Transverse colon (tissue), 4 donors: Measurements from ENCODE around the gene BCL2L15. TPM values are rescaled to one million over a fixed set of nuclear protein-coding genes. Genes with fewer than 3 reads are reported as not detected.

Experiments used
- DNase-seq: peaks from one replicate; pipeline ENCODE4 v3.0.0-alpha.2; 2019
- H3K27ac ChIP-seq, 4 donors: fragments of 200-600 bp; sonication (generic); 2 replicates each; pipeline ENCODE4 v1.5.1; 2016 to 2018; ENCODE audit warnings: inconsistent platforms in 4 of 4
- H3K27me3 ChIP-seq: fragments of 200-600 bp; sonication (generic); 2 replicates; pipeline ENCODE4 v1.5.1; 2017; ENCODE audit warnings: inconsistent platforms
- H3K36me3 ChIP-seq, 4 donors: fragments of 200-600 bp; sonication (generic); 2 replicates each; pipeline ENCODE4 v1.5.1; 2017 to 2019; ENCODE audit warnings: inconsistent platforms in 4 of 4
- H3K4me1 ChIP-seq, 4 donors: fragments of 200-600 bp; sonication (generic); 2 replicates each; pipeline ENCODE4 v1.5.1; 2017 to 2020; ENCODE audit warnings: inconsistent platforms in 4 of 4
- H3K4me3 ChIP-seq, 4 donors: fragments of 200-600 bp; sonication (generic); 1 replicate in 1 of 4; 2 replicates in 3 of 4; pipeline versions ENCODE4 v1.5.1 to v1.6.1; 2017 to 2019; ENCODE audit warnings: inconsistent platforms in 4 of 4
- H3K9me3 ChIP-seq, 2 donors: fragments of 200-600 bp; sonication (generic); 2 replicates each; pipeline ENCODE4 v1.5.1; 2017 to 2019; ENCODE audit warnings: inconsistent platforms in 2 of 2
- CTCF ChIP-seq, 5 experiments: fragments of 200-600 bp in 3 of 5; fragments of 450-650 bp in 2 of 5; sonication (generic) in 3 of 5; IDR thresholded peaks; 1 replicate in 2 of 5; 2 replicates in 3 of 5; pipeline ENCODE4 v1.5.1; 2016 to 2017; ENCODE audit warnings: antibody characterized with exemption in 5 of 5, inconsistent platforms in 3 of 5, mild to moderate bottlenecking in 2 of 5, moderate library complexity in 1 of 5
- EP300 ChIP-seq: sonication (generic); formaldehyde crosslinking; IDR thresholded peaks from one replicate; pipeline ENCODE4 v1.6.1; 2017; ENCODE audit warnings: antibody characterized with exemption, low read depth
- POLR2A ChIP-seq: fragments of 450-650 bp; IDR thresholded peaks from one replicate; pipeline ENCODE4 v1.6.1; 2016; ENCODE audit warnings: antibody characterized with exemption, mild to moderate bottlenecking, moderate library complexity
- POLR2AphosphoS5 ChIP-seq, 3 donors: sonication (generic); formaldehyde crosslinking; IDR thresholded peaks; one replicate each; pipeline ENCODE4 v1.6.1; 2016; ENCODE audit warnings: antibody characterized with exemption in 3 of 3
- WGBS, 2 donors: methylation state at CpG; one replicate each; pipeline ENCODE4 v1.1.5; 2018; ENCODE audit warnings: low coverage in 1 of 2; 5-methylcytosine and 5-hydroxymethylcytosine counted together
- in situ Hi-C, 4 donors: fragments of 200-750 bp; cut with MboI; loops; one replicate each; pipeline versions ENCODE4 v1.15.0 to v1.15.1; 2017; ENCODE audit warnings: low sequenced_read_pairs in 3 of 4, low pct_ligation_motif_present in 1 of 4, low pct_unique_long_range_greater_than_20kb in 1 of 4
- intact Hi-C: fragments of 100-400 bp; cut with DNase I; formaldehyde crosslinking; loops from one replicate; pipeline ENCODE4 v1.15.1; 2023; ENCODE audit warnings: low total_unique reads
- total RNA-seq, 4 donors: library from RNA; depleted of rRNA; stranded (reverse); fragments of >200 nt; gene quantifications; one replicate each; pipeline ENCODE4 v1.1.0, GENCODE V29; 2016

BCL2L15 gene
- total RNA-seq, 4 donors from 2014 or later = 51.3 to 584 (median 89.3) TPM

GRCh38 chr1:113913887-113914664 lies 26.7 kb upstream of the BCL2L15 start:
- TF ChIP-seq POLR2A (no peak), CTCF (IDR thresholded peaks at IDR 0.05) (no peak), POLR2AphosphoS5 (IDR thresholded peaks at IDR 0.05) (no peak), EP300 (no peak)
- intact Hi-C loops = no loop called here
- no peak for DNase-seq

DNA sequence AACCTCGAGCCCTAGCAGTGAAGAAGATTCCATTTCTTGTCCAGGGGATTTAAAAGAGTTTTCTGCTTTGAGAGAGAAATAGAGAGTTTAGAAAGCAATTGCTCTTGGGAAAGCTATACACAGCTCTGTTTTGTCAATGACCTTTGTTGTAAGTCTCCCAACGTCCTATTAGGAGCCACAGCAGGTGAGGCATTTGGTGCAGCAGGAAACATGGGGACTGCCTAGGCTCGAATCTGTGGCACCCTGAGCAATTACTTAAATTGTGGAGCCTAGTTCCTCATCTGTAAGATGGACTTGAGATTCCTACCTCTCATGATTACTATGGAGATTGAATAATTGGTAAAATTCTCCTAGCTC lies 25.9 kb upstream of the BCL2L15 start:
- in situ Hi-C loops = no loop called here
- peak overlapping the region; percentile 58 to 71 (median 64) for H3K27ac ChIP-seq

More at GRCh38 chr1:113913887-113914664, 26.7 kb upstream of the BCL2L15 start:
- 89 to 93% methylated on average over 1 to 5 of the region's 5 CpGs for WGBS, 2 donors
- Histone ChIP-seq H3K36me3 (peaks cover 0 to 7% (median 0%) of the 10 kb centered on the region in 4 donors), H3K27ac (no peak overlapping the region), H3K4me3 (no peak overlapping the region), H3K27me3 (no peaks in the 10 kb centered on the region), H3K9me3 (no peaks in the 10 kb centered on the region), H3K4me1 (peaks cover 0 to 10% (median 8%) of the 10 kb centered on the region in 4 donors)
- in situ Hi-C loops = no loop called here

DNA sequence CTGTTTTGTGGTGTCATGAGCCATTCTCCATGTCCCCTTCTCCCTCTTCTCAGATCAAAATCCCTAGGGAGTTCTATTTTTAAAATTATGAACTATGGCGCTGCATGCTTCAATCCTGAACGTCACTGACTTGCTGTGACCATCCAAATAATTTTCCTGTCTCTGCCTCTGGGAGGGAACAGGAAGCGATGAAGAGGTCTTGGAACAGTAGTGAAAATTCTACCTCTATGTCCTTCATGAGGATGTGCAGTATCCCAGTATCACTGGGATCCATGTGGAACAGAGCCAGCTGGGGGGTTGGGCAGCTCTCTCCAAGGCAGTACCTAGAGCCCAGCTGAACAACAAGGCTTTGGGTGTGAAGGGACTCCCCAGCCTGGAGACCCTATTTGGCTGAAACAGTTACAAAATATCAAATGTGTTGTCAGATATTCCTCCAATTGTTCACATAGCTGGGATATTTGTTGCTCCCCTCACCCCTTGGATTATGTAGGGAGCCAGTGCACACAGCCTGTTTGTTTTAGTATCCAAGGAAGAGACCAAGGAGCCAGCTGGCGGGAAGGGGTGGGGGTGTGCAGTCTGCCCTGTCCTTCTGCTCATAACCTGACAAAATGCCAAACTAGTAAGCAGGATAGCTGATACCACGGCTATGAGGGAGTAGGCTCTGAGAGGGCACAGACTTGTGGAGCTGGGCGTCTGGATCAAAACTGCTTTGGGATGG lies 25.4 kb upstream of the BCL2L15 start:
- no peak for DNase-seq
- 58 to 60% methylated on average over 4 to 6 of the region's 6 CpGs for WGBS, 2 donors
- H3K36me3 ChIP-seq = peaks cover 0 to 7% (median 0%) of the 10 kb centered on the region in 4 donors
- intact Hi-C loops = no loop called here
- H3K9me3 ChIP-seq = no peaks in the 10 kb centered on the region
- in situ Hi-C loops = no loop called here
- no peaks in the 10 kb centered on the region for H3K27me3 ChIP-seq
- TF ChIP-seq POLR2AphosphoS5 (IDR thresholded peaks at IDR 0.05) (no peak), CTCF (IDR thresholded peaks at IDR 0.05) (no peak), POLR2A (no peak), EP300 (no peak)
- H3K4me3 ChIP-seq = no peak overlapping the region
- H3K27ac ChIP-seq = peak overlapping the region; percentile 58 to 71 (median 64)
- peaks cover 0 to 10% (median 8%) of the 10 kb centered on the region in 4 donors for H3K4me1 ChIP-seq

More for the DNA sequence above, 25.9 kb upstream of the BCL2L15 start:
- intact Hi-C loops = no loop called here
- Histone ChIP-seq H3K36me3 (peaks cover 0 to 7% (median 0%) of the 10 kb centered on the region in 4 donors), H3K4me1 (peaks cover 0 to 10% (median 8%) of the 10 kb centered on the region in 4 donors), H3K9me3 (no peaks in the 10 kb centered on the region), H3K4me3 (no peak overlapping the region), H3K27me3 (no peaks in the 10 kb centered on the region)
- 61 to 63% methylated on average over 1 to 3 of the region's 3 CpGs for WGBS, 2 donors
- no peak for DNase-seq
- TF ChIP-seq POLR2AphosphoS5 (IDR thresholded peaks at IDR 0.05) (no peak), CTCF (IDR thresholded peaks at IDR 0.05) (no peak), POLR2A (no peak), EP300 (no peak)

DNA sequence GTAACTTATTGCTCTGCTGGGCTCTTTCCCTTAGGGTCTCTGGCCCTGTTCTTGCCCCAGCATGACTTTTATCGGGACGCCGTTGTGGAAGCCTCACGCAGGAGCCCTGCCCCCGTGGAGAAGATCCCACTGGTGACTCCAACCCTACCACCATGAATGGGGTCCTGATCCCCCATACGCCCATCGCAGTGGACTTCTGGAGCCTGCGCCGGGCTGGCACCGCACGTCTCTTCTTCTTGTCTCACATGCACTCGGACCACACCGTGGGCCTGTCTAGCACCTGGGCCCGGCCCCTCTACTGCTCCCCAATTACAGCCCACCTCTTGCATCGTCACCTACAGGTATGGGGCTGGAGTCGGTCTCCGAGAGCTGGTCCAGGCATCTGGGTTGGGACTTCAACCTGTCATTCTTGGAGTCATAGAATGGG lies 18.1 kb upstream of the BCL2L15 start:
- peak overlapping the region; percentile 41 to 93 (median 76) for H3K4me3 ChIP-seq
- no peaks in the 10 kb centered on the region for H3K27me3 ChIP-seq
- in situ Hi-C loops = loop anchor here in 1 of 4 donors (10.0 kb wide), 1 partner anchor 71 kb away; no protein-coding TSS in a partner anchor
- no peaks in the 10 kb centered on the region for H3K36me3 ChIP-seq
- intact Hi-C loops = loop anchor here (1.0 kb wide), 1 partner anchor 24 kb away; the partner anchor contains the start of gene HIPK1
- peak; percentile 39 for DNase-seq
- peak overlapping the region; percentile 92 to 97 (median 96) for H3K27ac ChIP-seq
- 0% methylated on average over 17 of the region's 17 CpGs; no CpG with 5 or more reads in 1 of the 2 donors for WGBS, 2 donors
- peaks cover 10 to 47% (median 31%) of the 10 kb centered on the region in 4 donors for H3K4me1 ChIP-seq
- no peaks in the 10 kb centered on the region for H3K9me3 ChIP-seq
- TF ChIP-seq CTCF (IDR thresholded peaks at IDR 0.05) (no peak), POLR2A (no peak), POLR2AphosphoS5 (IDR thresholded peaks at IDR 0.05) (no peak), EP300 (no peak)
